ENCODE measurements around the gene KRT72. TPM values are rescaled to one million over a fixed set of nuclear protein-coding genes. Genes with fewer than 3 reads are reported as not detected.

Gene KRT72
- total RNA-seq, 5 donors from 2014 or later (not counting 1 experiment from before 2014, with no cell fraction given) = 10.1 to 52.7 (median 28.7) TPM

GRCh38 chr12:52613384-52614030 is 12.2 kb upstream of the KRT72 start:
- H3K27me3 ChIP-seq (replicated peaks in 1 of 2; ENCODE audit: control insufficient read depth in 2 of 2, extremely low read depth in 1 of 2, insufficient read depth in 2 of 2, low read length in 1 of 2) = peaks cover 0 to 3% of the 10 kb centered on the region in 2 experiments
- H3K27ac ChIP-seq (ENCODE audit: low read length) = peak overlapping the region; percentile 60
- H3K4me3 ChIP-seq (ENCODE audit: control insufficient read depth in 1 of 2, extremely low read depth in 1 of 2, low read length in 1 of 2) = no peak overlapping the region
- H3K4me1 ChIP-seq (ENCODE audit: control insufficient read depth in 1 of 2, extremely low read depth in 1 of 2, insufficient read depth in 2 of 2, low read length in 2 of 2) = peaks cover 84 to 94% of the 10 kb centered on the region in 2 experiments
- H3K27ac Mint-ChIP-seq = peak overlapping the region; percentile 89 to 99
- H3K4me3 Mint-ChIP-seq = peak overlapping the region in 1 of 3 donors; percentile 67
- H3K9me3 Mint-ChIP-seq = no peaks in the 10 kb centered on the region
- peaks cover 0 to 4% of the 10 kb centered on the region in 2 donors for H3K27me3 Mint-ChIP-seq
- ChIA-PET POLR2A (no interaction called here), CTCF (no interaction called here)
- H3K9me3 ChIP-seq = no peaks in the 10 kb centered on the region
- DNase-seq = peak in 3 of 35 experiments; percentile 5 to 25 (median 19)
- no peak for ATAC-seq (replicated peaks in 1 of 4)
- 91% methylated on average over 9 of the region's 9 CpGs for WGBS (ENCODE audit: insufficient coverage)
- H3K36me3 ChIP-seq (ENCODE audit: control insufficient read depth in 2 of 2, extremely low read depth in 1 of 2, insufficient read depth in 1 of 2, low read length in 1 of 2) = no peaks in the 10 kb centered on the region
- H3K36me3 Mint-ChIP-seq = peaks cover 4% of the 10 kb centered on the region
- H3K4me1 Mint-ChIP-seq = peaks cover 90 to 97% (median 91%) of the 10 kb centered on the region in 3 donors

DNA sequence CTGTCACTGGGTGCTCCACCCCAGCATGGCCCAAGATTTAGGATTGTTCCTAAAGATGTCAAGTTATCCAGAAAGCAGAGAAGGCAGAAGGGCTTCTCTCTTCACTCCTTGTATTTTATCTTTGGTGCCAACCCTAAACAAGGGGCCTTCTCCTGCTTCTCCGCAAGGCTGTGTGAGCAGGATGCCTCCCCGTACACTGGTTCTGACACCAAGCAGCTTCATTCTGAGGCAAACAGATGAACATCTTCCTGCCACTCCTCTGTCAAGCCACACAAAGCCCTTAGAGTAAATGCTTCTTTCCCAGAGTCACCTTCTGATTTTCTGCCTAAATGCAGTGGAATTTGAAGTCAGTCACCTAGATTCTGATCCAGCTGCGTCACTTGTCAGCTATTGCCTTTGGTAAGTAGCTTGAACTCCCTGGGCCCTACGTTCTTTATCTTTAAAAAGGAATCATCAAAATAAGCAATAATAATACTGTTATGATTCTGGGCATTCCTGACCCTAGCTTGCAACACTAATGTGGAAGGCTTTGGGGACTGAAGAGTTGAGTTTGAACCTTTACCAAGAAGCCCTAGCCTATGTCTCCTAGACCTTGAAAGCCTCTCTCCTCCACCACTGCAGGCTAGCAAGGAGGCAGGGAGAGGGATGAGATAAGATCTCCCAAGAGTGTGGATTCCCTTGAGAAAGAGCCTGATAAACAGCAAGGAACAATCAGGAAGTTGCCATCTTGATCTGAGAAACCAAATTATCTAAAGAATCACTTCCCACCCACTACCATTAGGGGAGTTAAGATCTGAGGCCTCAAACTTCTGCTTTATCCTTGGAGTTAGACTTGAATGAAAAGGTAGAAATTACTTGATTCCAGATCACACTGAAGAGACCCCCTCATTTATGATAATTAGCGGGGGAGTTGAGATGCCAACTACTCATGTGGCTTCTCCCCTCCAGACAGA is 11.4 kb upstream of the KRT72 start:
- H3K27ac Mint-ChIP-seq = peak overlapping the region; percentile 89 to 99
- peaks cover 6% of the 10 kb centered on the region for H3K36me3 Mint-ChIP-seq
- POLR2A ChIA-PET = interaction anchor here in 1 of 2 donors (0.6 to 1.0 kb wide), 3 partner anchors 14 to 258 kb away, joined by 3 to 4 read pairs (median 3); no protein-coding TSS in a partner anchor
- no peaks in the 10 kb centered on the region for H3K9me3 Mint-ChIP-seq
- CTCF ChIA-PET = interaction anchor here (1.0 to 1.4 kb wide), 2 partner anchors 32 to 267 kb away, joined by 3 to 5 read pairs; no protein-coding TSS in a partner anchor
- H3K27me3 ChIP-seq (replicated peaks in 1 of 2; ENCODE audit: control insufficient read depth in 2 of 2, extremely low read depth in 1 of 2, insufficient read depth in 2 of 2, low read length in 1 of 2) = peaks cover 0 to 3% of the 10 kb centered on the region in 2 experiments
- H3K27me3 Mint-ChIP-seq = peaks cover 0 to 4% of the 10 kb centered on the region in 2 donors
- peak in 3 of 4 experiments; percentile 28 to 41 (median 30) for ATAC-seq (replicated peaks in 1 of 4)
- peaks cover 96 to 100% (median 99%) of the 10 kb centered on the region in 3 donors for H3K4me1 Mint-ChIP-seq
- no peaks in the 10 kb centered on the region for H3K36me3 ChIP-seq (ENCODE audit: control insufficient read depth in 2 of 2, extremely low read depth in 1 of 2, insufficient read depth in 1 of 2, low read length in 1 of 2)
- H3K4me1 ChIP-seq (ENCODE audit: control insufficient read depth in 1 of 2, extremely low read depth in 1 of 2, insufficient read depth in 2 of 2, low read length in 2 of 2) = peaks cover 89 to 96% of the 10 kb centered on the region in 2 experiments
- no peaks in the 10 kb centered on the region for H3K9me3 ChIP-seq
- no peak overlapping the region for H3K4me3 ChIP-seq (ENCODE audit: control insufficient read depth in 1 of 2, extremely low read depth in 1 of 2, low read length in 1 of 2)
- peak overlapping the region; percentile 21 to 79 (median 67) for H3K4me3 Mint-ChIP-seq
- 39% methylated on average over 2 of the region's 5 CpGs for WGBS (ENCODE audit: insufficient coverage)
- DNase-seq = peak in 7 of 35 experiments; percentile 11 to 59 (median 25)
- peak overlapping the region; percentile 60 for H3K27ac ChIP-seq (ENCODE audit: low read length)

DNA sequence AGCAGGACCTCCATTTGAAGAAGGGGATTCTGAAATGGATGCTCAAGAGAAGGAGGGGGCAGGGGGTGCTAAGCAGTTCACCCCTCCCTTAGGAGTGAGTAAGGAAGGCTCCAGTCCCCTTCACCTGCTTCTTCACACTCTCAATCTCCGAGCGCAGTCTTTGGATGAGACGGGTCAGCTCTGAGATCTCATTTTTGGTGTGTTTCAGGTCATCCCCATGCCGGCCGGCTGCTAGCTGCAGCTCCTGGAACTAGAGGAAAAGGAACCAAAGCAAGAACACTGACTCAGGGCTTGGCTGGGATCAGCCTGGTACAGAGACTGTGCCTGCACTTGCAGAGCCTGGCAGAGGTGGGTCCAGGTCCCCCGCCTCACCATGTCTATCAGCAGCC is 9.8 kb upstream of the KRT72 start:
- H3K9me3 ChIP-seq = no peaks in the 10 kb centered on the region
- POLR2A ChIA-PET = interaction anchor here in 1 of 2 donors (1.1 kb wide), 1 partner anchor 34 kb away, joined by 3 read pairs; no protein-coding TSS in a partner anchor
- ATAC-seq (replicated peaks in 1 of 4) (no peak), DNase-seq (peak in 1 of 35 experiments; percentile 13)
- 100% methylated on average over 6 of the region's 6 CpGs for WGBS (ENCODE audit: insufficient coverage)
- Mint-ChIP-seq H3K36me3 (peaks cover 7% of the 10 kb centered on the region), H3K4me3 (peak overlapping the region; percentile 65 to 79 (median 67)), H3K9me3 (no peaks in the 10 kb centered on the region), H3K27ac (peak overlapping the region; percentile 89 to 99), H3K27me3 (peaks cover 0 to 5% of the 10 kb centered on the region in 2 donors), H3K4me1 (peaks cover 94 to 98% (median 97%) of the 10 kb centered on the region in 3 donors)
- H3K27ac ChIP-seq (ENCODE audit: low read length) = peak overlapping the region; percentile 60
- no peaks in the 10 kb centered on the region for H3K36me3 ChIP-seq (ENCODE audit: control insufficient read depth in 2 of 2, extremely low read depth in 1 of 2, insufficient read depth in 1 of 2, low read length in 1 of 2)
- H3K4me1 ChIP-seq (ENCODE audit: control insufficient read depth in 1 of 2, extremely low read depth in 1 of 2, insufficient read depth in 2 of 2, low read length in 2 of 2) = peaks cover 89 to 93% of the 10 kb centered on the region in 2 experiments
- H3K4me3 ChIP-seq (ENCODE audit: control insufficient read depth in 1 of 2, extremely low read depth in 1 of 2, low read length in 1 of 2) = peak overlapping the region; percentile 34 to 55
- CTCF ChIA-PET = interaction anchor here (0.7 to 1.6 kb wide), 6 partner anchors 25 to 260 kb away, joined by 3 to 24 read pairs (median 6); no protein-coding TSS in a partner anchor
- H3K27me3 ChIP-seq (replicated peaks in 1 of 2; ENCODE audit: control insufficient read depth in 2 of 2, extremely low read depth in 1 of 2, insufficient read depth in 2 of 2, low read length in 1 of 2) = peaks cover 0 to 3% of the 10 kb centered on the region in 2 experiments

DNA sequence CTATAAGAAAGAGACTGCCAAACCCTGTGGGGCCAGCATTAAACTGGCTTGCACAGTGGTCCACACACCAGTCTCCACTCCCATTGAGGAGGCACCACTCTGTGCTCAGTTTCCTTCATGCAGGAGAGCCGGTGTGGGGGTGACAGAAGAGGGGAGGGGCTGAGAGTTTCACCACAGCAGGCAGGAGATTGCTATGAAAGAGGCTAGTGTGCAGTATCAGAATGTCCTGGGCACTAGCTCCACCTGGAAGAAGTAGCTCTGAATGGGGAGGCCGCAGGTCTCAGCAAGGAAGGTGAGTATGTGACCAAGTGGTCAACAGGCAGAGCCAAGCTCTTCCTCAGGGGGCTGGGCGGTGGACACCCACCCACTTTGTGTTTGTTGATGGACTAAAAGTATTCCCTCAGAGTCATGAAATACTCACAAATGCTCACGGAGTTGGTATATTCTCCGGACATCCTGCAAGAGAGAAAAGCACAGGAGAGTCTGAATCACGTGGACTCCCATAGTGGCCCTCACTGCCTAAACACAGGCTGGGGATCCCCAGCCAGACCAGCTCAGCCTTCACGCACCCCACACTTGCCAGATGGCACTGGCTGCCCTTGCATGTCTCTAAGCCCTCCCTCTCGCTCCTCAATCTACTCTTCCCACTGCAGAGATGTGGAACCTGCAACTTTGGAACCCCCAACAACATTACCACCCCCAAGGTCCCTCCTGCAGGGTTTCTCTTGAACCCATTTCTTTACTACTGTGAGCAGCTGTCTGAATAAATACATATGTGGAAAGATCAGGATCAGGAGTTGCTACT is 7.8 kb upstream of the KRT72 start:
- CTCF ChIA-PET = interaction anchor here in 1 of 2 donors (0.9 to 1.7 kb wide), 2 partner anchors 23 to 271 kb away, joined by 3 to 5 read pairs; no protein-coding TSS in a partner anchor
- peaks cover 84 to 92% of the 10 kb centered on the region in 2 experiments for H3K4me1 ChIP-seq (ENCODE audit: control insufficient read depth in 1 of 2, extremely low read depth in 1 of 2, insufficient read depth in 2 of 2, low read length in 2 of 2)
- peak in 5 of 35 experiments; percentile 18 to 45 (median 32) for DNase-seq

GRCh38 chr12:52608161-52608560 is 6.9 kb upstream of the KRT72 start:
- H3K9me3 ChIP-seq = no peaks in the 10 kb centered on the region
- CTCF ChIA-PET = interaction anchor here in 1 of 2 donors (1.7 kb wide), 1 partner anchor 22 kb away, joined by 5 read pairs; no protein-coding TSS in a partner anchor
- ATAC-seq (replicated peaks in 1 of 4) (no peak), DNase-seq (peak in 1 of 35 experiments; percentile 7)
- no peaks in the 10 kb centered on the region for H3K36me3 ChIP-seq (ENCODE audit: control insufficient read depth in 2 of 2, extremely low read depth in 1 of 2, insufficient read depth in 1 of 2, low read length in 1 of 2)
- H3K27ac ChIP-seq (ENCODE audit: low read length) = peak overlapping the region; percentile 31
- 93% methylated on average over 3 of the region's 6 CpGs for WGBS (ENCODE audit: insufficient coverage)
- Mint-ChIP-seq H3K9me3 (no peaks in the 10 kb centered on the region), H3K36me3 (peaks cover 7% of the 10 kb centered on the region), H3K4me3 (peak overlapping the region in 1 of 3 donors; percentile 67), H3K4me1 (peaks cover 94 to 98% (median 96%) of the 10 kb centered on the region in 3 donors), H3K27me3 (peaks cover 0 to 5% of the 10 kb centered on the region in 2 donors), H3K27ac (peak overlapping the region; percentile 92 to 99)
- H3K4me1 ChIP-seq (ENCODE audit: control insufficient read depth in 1 of 2, extremely low read depth in 1 of 2, insufficient read depth in 2 of 2, low read length in 2 of 2) = peaks cover 79 to 93% of the 10 kb centered on the region in 2 experiments
- no peak overlapping the region for H3K4me3 ChIP-seq (ENCODE audit: control insufficient read depth in 1 of 2, extremely low read depth in 1 of 2, low read length in 1 of 2)
- peaks cover 0 to 3% of the 10 kb centered on the region in 2 experiments for H3K27me3 ChIP-seq (replicated peaks in 1 of 2; ENCODE audit: control insufficient read depth in 2 of 2, extremely low read depth in 1 of 2, insufficient read depth in 2 of 2, low read length in 1 of 2)
- POLR2A ChIA-PET = no interaction called here

More for the DNA sequence above, 7.8 kb upstream of the KRT72 start:
- Histone ChIP-seq H3K27me3 (replicated peaks in 1 of 2; ENCODE audit: control insufficient read depth in 2 of 2, extremely low read depth in 1 of 2, insufficient read depth in 2 of 2, low read length in 1 of 2) (peaks cover 0 to 3% of the 10 kb centered on the region in 2 experiments), H3K27ac (ENCODE audit: low read length) (peak overlapping the region; percentile 60), H3K4me3 (ENCODE audit: control insufficient read depth in 1 of 2, extremely low read depth in 1 of 2, low read length in 1 of 2) (no peak overlapping the region), H3K36me3 (ENCODE audit: control insufficient read depth in 2 of 2, extremely low read depth in 1 of 2, insufficient read depth in 1 of 2, low read length in 1 of 2) (no peaks in the 10 kb centered on the region), H3K9me3 (no peaks in the 10 kb centered on the region)
- POLR2A ChIA-PET = no interaction called here
- ATAC-seq (replicated peaks in 1 of 4) = no peak
- H3K36me3 Mint-ChIP-seq = peaks cover 7% of the 10 kb centered on the region
- H3K9me3 Mint-ChIP-seq = no peaks in the 10 kb centered on the region
- H3K4me3 Mint-ChIP-seq = peak overlapping the region in 2 of 3 donors; percentile 11 to 67
- peaks cover 94 to 98% (median 96%) of the 10 kb centered on the region in 3 donors for H3K4me1 Mint-ChIP-seq
- 92% methylated on average over 5 of the region's 8 CpGs for WGBS (ENCODE audit: insufficient coverage)
- H3K27ac Mint-ChIP-seq = peak overlapping the region; percentile 92 to 99
- H3K27me3 Mint-ChIP-seq = peaks cover 0 to 5% of the 10 kb centered on the region in 2 donors
